ENCODE measurements around the gene RGR.

The RGR gene

DNA sequence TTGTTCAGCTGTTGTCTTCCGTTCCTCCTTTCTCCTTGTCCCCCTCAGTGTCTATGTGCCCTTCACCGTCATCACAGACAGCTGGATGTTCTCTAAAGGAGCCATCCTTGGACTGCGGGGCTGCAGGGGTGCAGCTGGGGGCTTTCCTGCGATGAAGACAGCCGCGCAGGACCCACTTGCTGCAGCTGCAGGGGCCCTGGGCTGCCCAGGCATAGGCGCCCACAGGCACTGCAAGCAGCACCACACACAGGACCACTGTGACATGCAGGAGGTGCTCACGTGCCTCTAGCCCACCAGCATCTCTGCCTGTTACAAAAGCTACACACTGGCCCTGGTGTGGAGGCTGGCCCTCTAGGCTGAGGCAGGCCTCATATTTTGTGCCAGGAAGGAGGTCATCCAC, 22.9 kb upstream of the RGR start:
- H3K27me3 ChIP-seq (ENCODE audit: insufficient read depth, low read length) = peaks cover 5% of the 10 kb centered on the region; the same call in 1 of the 2 replicates
- H3K27ac ChIP-seq (ENCODE audit: low read depth, low read length, poor library complexity, severe bottlenecking) = no peak overlapping the region
- H3K9ac ChIP-seq (ENCODE audit: low read length) = no peak overlapping the region
- no peak for TF ChIP-seq EZH2 (IDR thresholded peaks at IDR 0.05; ENCODE audit: borderline replicate concordance, low read length)
- TF ChIP-seq, protein P1, sequence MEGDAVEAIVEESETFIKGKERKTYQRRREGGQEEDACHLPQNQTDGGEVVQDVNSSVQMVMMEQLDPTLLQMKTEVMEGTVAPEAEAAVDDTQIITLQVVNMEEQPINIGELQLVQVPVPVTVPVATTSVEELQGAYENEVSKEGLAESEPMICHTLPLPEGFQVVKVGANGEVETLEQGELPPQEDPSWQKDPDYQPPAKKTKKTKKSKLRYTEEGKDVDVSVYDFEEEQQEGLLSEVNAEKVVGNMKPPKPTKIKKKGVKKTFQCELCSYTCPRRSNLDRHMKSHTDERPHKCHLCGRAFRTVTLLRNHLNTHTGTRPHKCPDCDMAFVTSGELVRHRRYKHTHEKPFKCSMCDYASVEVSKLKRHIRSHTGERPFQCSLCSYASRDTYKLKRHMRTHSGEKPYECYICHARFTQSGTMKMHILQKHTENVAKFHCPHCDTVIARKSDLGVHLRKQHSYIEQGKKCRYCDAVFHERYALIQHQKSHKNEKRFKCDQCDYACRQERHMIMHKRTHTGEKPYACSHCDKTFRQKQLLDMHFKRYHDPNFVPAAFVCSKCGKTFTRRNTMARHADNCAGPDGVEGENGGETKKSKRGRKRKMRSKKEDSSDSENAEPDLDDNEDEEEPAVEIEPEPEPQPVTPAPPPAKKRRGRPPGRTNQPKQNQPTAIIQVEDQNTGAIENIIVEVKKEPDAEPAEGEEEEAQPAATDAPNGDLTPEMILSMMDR (IDR thresholded peaks at IDR 0.05; ENCODE audit: low read length) = no peak
- H3K4me2 ChIP-seq (ENCODE audit: low read length) = no peak overlapping the region
- no peaks in the 10 kb centered on the region for H3K9me2 ChIP-seq (ENCODE audit: low read depth, low read length)
- H3K36me3 ChIP-seq (ENCODE audit: insufficient read depth, low read length) = no peaks in the 10 kb centered on the region; the same call in 1 of the 2 replicates
- H3K4me1 ChIP-seq (ENCODE audit: insufficient read depth, low read length, severe bottlenecking) = no peaks in the 10 kb centered on the region
- no peak overlapping the region for H3K4me3 ChIP-seq (ENCODE audit: low read depth, low read length, poor library complexity, severe bottlenecking)
- H4K20me1 ChIP-seq (ENCODE audit: insufficient read depth, low read length) = no peaks in the 10 kb centered on the region
- H3K79me2 ChIP-seq (ENCODE audit: insufficient read depth, low read length) = no peaks in the 10 kb centered on the region
- H3K9me3 ChIP-seq (ENCODE audit: low read length) = no peaks in the 10 kb centered on the region
- H2AFZ ChIP-seq (ENCODE audit: low read length) = no peak overlapping the region
- no peaks in the 10 kb centered on the region for H3F3A ChIP-seq (ENCODE audit: insufficient read depth, low read length)

GRCh38 chr10:84224411-84225028, 20.3 kb upstream of the RGR start:
- Histone ChIP-seq H2AFZ (ENCODE audit: low read length) (no peak overlapping the region), H3K9me2 (ENCODE audit: low read depth, low read length) (no peaks in the 10 kb centered on the region), H3K4me1 (ENCODE audit: insufficient read depth, low read length, severe bottlenecking) (no peaks in the 10 kb centered on the region), H3K9me3 (ENCODE audit: low read length) (no peaks in the 10 kb centered on the region), H3K27me3 (ENCODE audit: insufficient read depth, low read length) (no peaks in the 10 kb centered on the region; the same call in 1 of the 2 replicates), H3K36me3 (ENCODE audit: insufficient read depth, low read length) (no peaks in the 10 kb centered on the region), H3F3A (ENCODE audit: insufficient read depth, low read length) (no peaks in the 10 kb centered on the region), H3K4me2 (ENCODE audit: low read length) (no peak overlapping the region), H3K4me3 (ENCODE audit: low read depth, low read length, poor library complexity, severe bottlenecking) (no peak overlapping the region), H4K20me1 (ENCODE audit: insufficient read depth, low read length) (no peaks in the 10 kb centered on the region), H3K9ac (ENCODE audit: low read length) (no peak overlapping the region), H3K27ac (ENCODE audit: low read depth, low read length, poor library complexity, severe bottlenecking) (no peak overlapping the region), H3K79me2 (ENCODE audit: insufficient read depth, low read length) (no peaks in the 10 kb centered on the region)
- TF ChIP-seq EZH2 (IDR thresholded peaks at IDR 0.05; ENCODE audit: borderline replicate concordance, low read length) = no peak
- TF ChIP-seq, protein P1 (IDR thresholded peaks at IDR 0.05; ENCODE audit: low read length) = no peak

- Histone ChIP-seq H4K20me1 (ENCODE audit: insufficient read depth, low read length) (no peaks in the 10 kb centered on the region), H3K79me2 (ENCODE audit: insufficient read depth, low read length) (no peaks in the 10 kb centered on the region), H3K4me2 (ENCODE audit: low read length) (no peak within 1 kb of the TSS), H3K27ac (ENCODE audit: low read depth, low read length, poor library complexity, severe bottlenecking) (no peak within 1 kb of the TSS), H3F3A (ENCODE audit: insufficient read depth, low read length) (no peaks in the 10 kb centered on the region), H3K27me3 (ENCODE audit: insufficient read depth, low read length) (no peaks in the 10 kb centered on the region; the same call in 1 of the 2 replicates), H3K9ac (ENCODE audit: low read length) (no peak within 1 kb of the TSS), H2AFZ (ENCODE audit: low read length) (no peak within 1 kb of the TSS), H3K9me2 (ENCODE audit: low read depth, low read length) (no peaks in the 10 kb centered on the region), H3K4me3 (ENCODE audit: low read depth, low read length, poor library complexity, severe bottlenecking) (no peak within 1 kb of the TSS), H3K4me1 (ENCODE audit: insufficient read depth, low read length, severe bottlenecking) (no peaks in the 10 kb centered on the region), H3K36me3 (ENCODE audit: insufficient read depth, low read length) (no peaks in the 10 kb centered on the region), H3K9me3 (ENCODE audit: low read length) (no peaks in the 10 kb centered on the region)
- no peak for TF ChIP-seq EZH2 (IDR thresholded peaks at IDR 0.05; ENCODE audit: borderline replicate concordance, low read length)
- TF ChIP-seq, protein P1 (IDR thresholded peaks at IDR 0.05; ENCODE audit: low read length) = no peak
Observed at GRCh38 chr10:84225427-84226173, 19.3 kb upstream of the RGR start, which contains the start of gene LRIT2. LRIT2 (minus strand) TSS chr10:84225544; CDS start chr10:84225520, 24 bp downstream.
